BJ (cell line): ENCODE measurements around the gene CPHXL. TPM values are rescaled to one million over a fixed set of nuclear protein-coding genes. Genes with fewer than 3 reads are reported as not detected.

ENCODE experiments used
- CTCF ChIA-PET: fragments of 350-600 bp; formaldehyde crosslinking; extraction: SDS; loops from one replicate; lab custom pipeline; 2021; ENCODE audit warnings: antibody characterized with exemption, inconsistent platforms; lab: Yijun Ruan, JAX
- POLR2A ChIA-PET: fragments of 300-600 bp; sonication (Branson Sonifier 250); formaldehyde crosslinking; extraction: SDS; loops from one replicate; lab custom pipeline; 2021; ENCODE audit warnings: antibody characterized with exemption; lab: Charles Lee
- DNase-seq: peaks from one replicate; pipeline ENCODE4 v3.0.0-alpha.2; 2011; ENCODE audit warnings: low read depth
- H3K27me3 ChIP-seq: 2 replicates; pipeline ENCODE4 v1.6.0; 2011; ENCODE audit warnings: low read length; ENCODE audit not compliant: control insufficient read depth, insufficient read depth
- H3K36me3 ChIP-seq: 2 replicates; pipeline ENCODE4 v1.5.1; 2011; ENCODE audit warnings: low read length; ENCODE audit not compliant: control insufficient read depth, insufficient read depth
- H3K4me3 ChIP-seq: 2 replicates; pipeline ENCODE4 v1.5.1; 2011; ENCODE audit warnings: low read depth, mild to moderate bottlenecking, control low read depth, low read length
- CTCF ChIP-seq: IDR thresholded peaks from 2 replicates; pipeline ENCODE4 v1.5.1; 2011; ENCODE audit warnings: low read depth, mild to moderate bottlenecking, control low read depth, inconsistent platforms, low read length, moderate library complexity; ENCODE audit not compliant: insufficient read depth
- polyA plus RNA-seq: library from polyadenylated mRNA; depleted of rRNA; stranded (reverse); fragments of >200 nt; gene quantifications from 2 replicates; pipeline ENCODE4 v1.2.3, GENCODE V29; 2011

Gene CPHXL
- polyA plus RNA-seq, 1 experiment = not detected

- peak; percentile 27 for DNase-seq
- no peak for TF ChIP-seq CTCF
- no peaks in the 10 kb centered on the region for H3K36me3 ChIP-seq
- H3K27me3 ChIP-seq = no peaks in the 10 kb centered on the region
- ChIA-PET CTCF (interaction anchor here (1.0 kb wide), 1 partner anchor 11 kb away, joined by 3 read pairs; no protein-coding TSS in a partner anchor), POLR2A (interaction anchor here (0.6 kb wide), 1 partner anchor 9 kb away, joined by 3 read pairs; no protein-coding TSS in a partner anchor)
- no peak overlapping the region for H3K4me3 ChIP-seq
These were observed 7.3 kb upstream of the CPHXL start for GRCh38 chr16:75733305-75734211.

- DNase-seq = no peak
- POLR2A ChIA-PET = no interaction called here
- Histone ChIP-seq H3K36me3 (no peaks in the 10 kb centered on the region), H3K4me3 (no peak overlapping the region), H3K27me3 (no peaks in the 10 kb centered on the region; the same call in 1 of the 2 replicates)
- CTCF ChIA-PET = interaction anchor here (1.0 kb wide), 1 partner anchor 11 kb away, joined by 3 read pairs; no protein-coding TSS in a partner anchor
- TF ChIP-seq CTCF = no peak
These were observed 6.6 kb upstream of the CPHXL start for GRCh38 chr16:75732871-75733270.

- no peak for TF ChIP-seq CTCF
- ChIA-PET CTCF (no interaction called here), POLR2A (no interaction called here)
- H3K36me3 ChIP-seq = no peaks in the 10 kb centered on the region
- H3K27me3 ChIP-seq = no peaks in the 10 kb centered on the region; the same call in 1 of the 2 replicates
- DNase-seq = no peak
- H3K4me3 ChIP-seq = no peak overlapping the region
These were observed 931 bp upstream of the CPHXL start for GRCh38 chr16:75727221-75727620.

- ChIA-PET POLR2A (no interaction called here), CTCF (no interaction called here)
- H3K4me3 ChIP-seq = no peak overlapping the region
- no peak for TF ChIP-seq CTCF
- no peaks in the 10 kb centered on the region for H3K36me3 ChIP-seq
- no peak for DNase-seq
- H3K27me3 ChIP-seq = no peaks in the 10 kb centered on the region
These were observed 7.8 kb downstream of the CPHXL start for GRCh38 chr16:75718452-75718851.

- no peak for DNase-seq
- Histone ChIP-seq H3K36me3 (no peaks in the 10 kb centered on the region), H3K27me3 (no peaks in the 10 kb centered on the region), H3K4me3 (no peak overlapping the region)
- no peak for TF ChIP-seq CTCF
- CTCF ChIA-PET = no interaction called here
- POLR2A ChIA-PET = no interaction called here
These were observed 11.6 kb downstream of the CPHXL start for GRCh38 chr16:75714661-75715060.
